K562 (cell line): ENCODE results near the gene KIF19. TPM values are rescaled to one million over a fixed set of nuclear protein-coding genes. Genes with fewer than 3 reads are reported as not detected.

Experiments
- BHLHE40 ChIP-seq: IDR thresholded peaks from 2 replicates; pipeline ENCODE4 v1.6.1; 2011; ENCODE audit warnings: low read length, improper control_type of control experiment
- CBFB ChIP-seq: sonication (generic); formaldehyde crosslinking; IDR thresholded peaks from 2 replicates; pipeline ENCODE4 v1.4.0; 2020; ENCODE audit warnings: mild to moderate bottlenecking, missing genetic modification reagents
- CC2D1A ChIP-seq: fragments of 450-650 bp; IDR thresholded peaks from 2 replicates; pipeline ENCODE4 v1.6.1; 2017; ENCODE audit warnings: mild to moderate bottlenecking
- CCNT2 ChIP-seq: IDR thresholded peaks from 2 replicates; pipeline ENCODE4 v1.6.1; 2011; ENCODE audit warnings: borderline replicate concordance, low read depth, mild to moderate bottlenecking, moderate library complexity, mixed read lengths, low read length; ENCODE audit not compliant: insufficient read length; ENCODE audit errors: extremely low read depth
- CHCHD3 ChIP-seq: fragments of 250-450 bp; sonication (Bioruptor Pico); IDR thresholded peaks from 2 replicates; pipeline ENCODE4 v2.1.2; 2022; ENCODE audit warnings: mild to moderate bottlenecking
- FOXK1 ChIP-seq: sonication (generic); formaldehyde crosslinking; IDR thresholded peaks from 2 replicates; pipeline ENCODE4 v1.8.0; 2022; ENCODE audit warnings: missing genetic modification reagents, mild to moderate bottlenecking, borderline replicate concordance
- GABPB1 ChIP-seq: sonication (generic); formaldehyde crosslinking; IDR thresholded peaks from 2 replicates; pipeline ENCODE4 v1.8.0; 2022; ENCODE audit warnings: mild to moderate bottlenecking, missing genetic modification reagents
- HNRNPLL ChIP-seq: fragments of 200-400 bp; formaldehyde crosslinking; IDR thresholded peaks from 2 replicates; pipeline ENCODE4 v1.6.1; 2017; ENCODE audit warnings: low read length, low read depth, mild to moderate bottlenecking; ENCODE audit not compliant: poor library complexity, severe bottlenecking
- IRF1 ChIP-seq: sonication (generic); formaldehyde crosslinking; IDR thresholded peaks from 2 replicates; pipeline ENCODE4 v1.8.0; 2022; ENCODE audit warnings: missing genetic modification reagents, mild to moderate bottlenecking, borderline replicate concordance
- MEIS2 ChIP-seq: fragments of 450-650 bp; IDR thresholded peaks from 2 replicates; pipeline ENCODE4 v1.6.1; 2014; ENCODE audit warnings: mild to moderate bottlenecking; ENCODE audit not compliant: partially characterized antibody
- PBX2 ChIP-seq, 2 experiments: IDR thresholded peaks in 1 of 2; conservative IDR thresholded peaks in 1 of 2; 2 replicates each; pipeline ENCODE4 v1.6.1; 2016; ENCODE audit warnings: low read depth in 2 of 2, mild to moderate bottlenecking in 1 of 2, missing compliant biosample characterization in 1 of 2, missing genetic modification characterization in 1 of 2, moderate library complexity in 1 of 2
- POLR2A ChIP-seq: fragments of 450-650 bp; conservative IDR thresholded peaks from 2 replicates; pipeline ENCODE4 v1.6.1; 2016
- SAFB2 ChIP-seq: fragments of 200-400 bp; formaldehyde crosslinking; IDR thresholded peaks from 2 replicates; pipeline ENCODE4 v1.6.1; 2018; ENCODE audit warnings: borderline replicate concordance, low read length, low read depth, moderate library complexity; ENCODE audit not compliant: severe bottlenecking
- SMARCA5 ChIP-seq: fragments of 450-650 bp; IDR thresholded peaks from 2 replicates; pipeline ENCODE4 v1.6.1; 2016
- TAF9B ChIP-seq: fragments of 450-650 bp; IDR thresholded peaks from 2 replicates; pipeline ENCODE4 v1.6.1; 2018; ENCODE audit warnings: mild to moderate bottlenecking; ENCODE audit not compliant: partially characterized antibody
- UBTF ChIP-seq, 2 experiments: IDR thresholded peaks; 2 replicates each; pipeline ENCODE4 v1.6.1; 2012; ENCODE audit warnings: improper control_type of control experiment in 2 of 2, low read depth in 2 of 2, low read length in 2 of 2, borderline replicate concordance in 1 of 2
- ZBTB26 ChIP-seq: fragments of 450-650 bp; formaldehyde crosslinking; IDR thresholded peaks from 2 replicates; pipeline ENCODE4 v1.4.0; 2022; ENCODE audit warnings: missing genetic modification characterization
- ZC3H11A ChIP-seq: IDR thresholded peaks from 2 replicates; pipeline ENCODE4 v1.6.1; 2012; ENCODE audit warnings: low read depth, low read length, improper control_type of control experiment
- ZNF511 ChIP-seq: sonication (generic); formaldehyde crosslinking; IDR thresholded peaks from 2 replicates; pipeline ENCODE4 v1.8.0; 2022; ENCODE audit warnings: mild to moderate bottlenecking, missing genetic modification reagents
- polyA plus RNA-seq, 8 experiments: library from polyadenylated mRNA; depleted of rRNA in 4 of 8; stranded (reverse) in 5 of 8; unstranded in 3 of 8; fragments of >200 nt; fragmentation: Nextera tagmentation in 2 of 8; fragmentation: Illumina TruSeq in 1 of 8; extraction: Ambion mirVana in 2 of 8; extraction: Trizol in 1 of 8; gene quantifications; 2 replicates each; pipeline versions ENCODE4 v1.2.1 to v1.2.3, GENCODE V29; 2011 to 2014; ENCODE audit warnings: inconsistent platforms in 1 of 8, missing spikeins in 1 of 8
- total RNA-seq, 7 experiments: library from RNA; depleted of rRNA in 6 of 7; stranded (reverse); fragments of >200 nt in 6 of 7; fragmentation: Illumina TruSeq in 2 of 7; extraction: Trizol in 2 of 7; gene quantifications; 2 replicates each; pipeline versions ENCODE4 v1.2.1 to v1.2.3, GENCODE V29; 2011 to 2021; ENCODE audit warnings: low replicate concordance in 1 of 7

KIF19 gene
- total and polyA plus RNA-seq, 9 of the 15 experiments (the other 6 are each of a cell fraction or from before 2014, with no cell fraction given): 0.10 TPM; not detected in 8

GRCh38 chr17:74332763-74333283 lies 6.8 kb downstream of the KIF19 start (continued):
- TF ChIP-seq UBTF (IDR thresholded peaks at IDR 0.05; ENCODE audit: borderline replicate concordance in 1 of 2, low read depth in 2 of 2, low read length in 2 of 2) (no peak), CBFB (CRISPR knock-in tag) (no peak), GABPB1 (CRISPR knock-in tag) (0 out of 2 replicates have a peak, but pooled peaks have one; percentile 23), CCNT2 (peak; percentile 44), ZBTB26 (no peak), SAFB2 (no peak), FOXK1 (no peak), IRF1 (CRISPR knock-in tag) (no peak), PBX2 (CRISPR knock-in tag; IDR thresholded peaks at IDR 0.05; ENCODE audit: low read depth) (no peak), PBX2 (tag; conservative IDR thresholded peaks at IDR 0.05; ENCODE audit: low read depth) (peak; percentile 79), ZC3H11A (no peak), HNRNPLL (no peak), ZNF511 (CRISPR knock-in tag) (no peak), CC2D1A (peak; percentile 37; the same call in 1 of the 2 replicates), TAF9B (peak; percentile 34), MEIS2 (peak; percentile 94), BHLHE40 (peak; percentile 75), POLR2A (no peak), CHCHD3 (CRISPR knock-in tag) (no peak), SMARCA5 (no peak)
